Right lobe of liver (tissue), 6 donors: Measurements from ENCODE around the gene ESR2. TPM values are rescaled to one million over a fixed set of nuclear protein-coding genes. Genes with fewer than 3 reads are reported as not detected.

ENCODE experiments used
- ATAC-seq, 4 donors: fragments of 200-7000 bp; cut with Tn5 transposase; one replicate each; pipeline ENCODE4 v1.9.1; 2020; ENCODE audit warnings: mild to moderate bottlenecking in 4 of 4, moderate library complexity in 4 of 4
- DNase-seq, 3 donors: peaks; one replicate each; pipeline ENCODE4 v3.0.0-alpha.2; 2020
- H3K27ac ChIP-seq, 3 donors: fragments of 200-600 bp; one replicate each; pipeline ENCODE4 v1.8.0; 2022
- H3K27me3 ChIP-seq, 2 donors: fragments of 200-600 bp; one replicate each; pipeline ENCODE4 v1.8.0; 2022
- H3K36me3 ChIP-seq, 4 donors: fragments of 200-600 bp; sonication (generic) in 1 of 4; one replicate each; pipeline versions ENCODE4 v1.5.1 to v1.8.0; 2017 to 2022; ENCODE audit warnings: control low read depth in 1 of 4
- H3K4me1 ChIP-seq, 4 donors: fragments of 200-600 bp; sonication (generic) in 1 of 4; one replicate each; pipeline versions ENCODE4 v1.5.1 to v1.8.0; 2017 to 2022; ENCODE audit warnings: control low read depth in 1 of 4
- H3K4me3 ChIP-seq, 3 donors: fragments of 200-600 bp; one replicate each; pipeline ENCODE4 v1.8.0; 2022
- H3K9me3 ChIP-seq, 4 donors: fragments of 200-600 bp; sonication (generic) in 1 of 4; one replicate each; pipeline versions ENCODE4 v1.5.1 to v1.8.0; 2017 to 2022; ENCODE audit warnings: control low read depth in 1 of 4
- POLR2A ChIP-seq: fragments of 450-650 bp; IDR thresholded peaks from one replicate; pipeline ENCODE4 v1.6.1; 2017; ENCODE audit warnings: antibody characterized with exemption, mild to moderate bottlenecking
- WGBS: methylation state at CpG from one replicate; pipeline ENCODE4 v1.1.6; 2018; ENCODE audit warnings: low coverage, low lambda C conversion rate; ENCODE audit not compliant: insufficient coverage; ENCODE audit errors: missing lambda C conversion rate; 5-methylcytosine and 5-hydroxymethylcytosine counted together
- intact Hi-C, 2 donors: fragments of 100-400 bp; cut with DNase I; formaldehyde crosslinking; loops; one replicate each; pipeline versions ENCODE4 v1.11.2 to v1.14.1; 2022
- total RNA-seq, 6 experiments: library from RNA; depleted of rRNA in 2 of 6; stranded (reverse); fragments of >200 nt in 2 of 6; fragmentation: NEBNext Ultra II Directional in 3 of 6; extraction: Animal tissue kit (Norgen Biotek cat#: 25700) in 3 of 6; gene quantifications; one replicate each; pipeline versions ENCODE4 v1.1.0 to v1.2.4, GENCODE V29; 2016 to 2023
- TF ChIP-seq, protein P1 (sequence below), 4 donors: fragments of 200-600 bp in 3 of 4; fragments of 450-650 bp in 1 of 4; IDR thresholded peaks; one replicate each; pipeline versions ENCODE4 v1.5.1 to v1.8.0; 2016 to 2022; ENCODE audit warnings: antibody characterized with exemption in 4 of 4, mild to moderate bottlenecking in 2 of 4
- donor health status: DM: no; HTN: yes; CAD: no.
- donor health status: DM: no; HTN: no; CAD: no.
- donor health status: DM: no; HTN: no; CAD: no.
- donor health status: DM: no; HTN: yes; CAD: no.
- donor health status: DM: no; HTN: yes; CAD: no.

ESR2 gene
- total RNA-seq, 6 experiments from 2014 or later, result 0.04 TPM; not detected in 5

DNA sequence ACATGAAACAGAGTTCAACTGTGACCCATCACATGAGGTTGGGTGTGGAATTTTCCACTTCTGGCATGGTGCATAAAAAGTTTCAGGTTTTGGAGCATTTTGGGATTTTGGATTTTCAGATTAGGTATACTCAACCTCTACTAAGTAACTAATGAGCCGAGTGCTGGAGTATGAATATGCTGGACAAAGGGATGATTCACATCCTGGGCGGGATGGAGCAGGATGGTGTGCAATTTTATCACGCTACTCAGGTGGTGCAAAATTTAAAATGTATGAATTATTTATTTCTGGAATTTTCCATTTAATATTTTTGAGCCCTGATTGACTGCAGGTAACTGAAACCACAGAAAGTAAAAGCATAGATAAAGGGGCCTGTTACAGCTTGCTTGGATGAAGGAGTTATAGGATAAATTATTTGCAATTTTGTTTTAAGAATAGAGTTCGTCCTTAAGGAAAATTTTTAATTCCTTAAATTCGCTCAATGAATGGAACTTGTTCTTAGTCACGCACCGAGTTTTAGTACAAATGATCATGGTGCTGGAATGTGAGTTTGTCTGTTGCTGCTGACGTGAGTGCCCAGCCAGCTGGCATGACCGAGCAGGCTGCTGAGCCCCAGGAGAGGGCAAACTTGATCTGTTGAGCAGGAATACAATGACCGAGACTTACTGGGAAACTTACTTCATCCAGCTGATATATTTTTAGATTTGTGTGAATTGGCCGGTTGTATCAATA, 176.3 kb downstream of the ESR2 start:
- WGBS, result 54% methylated on average over 11 of the region's 11 CpGs
- H3K36me3 ChIP-seq, result peaks cover 0 to 25% (median 20%) of the 10 kb centered on the region in 4 donors
- peak overlapping the region; percentile 13 to 76 (median 71) for H3K27ac ChIP-seq

GRCh38 chr14:64115401-64115800, 178.8 kb downstream of the ESR2 start:
- no peaks in the 10 kb centered on the region for H3K27me3 ChIP-seq
- TF ChIP-seq, protein P1, sequence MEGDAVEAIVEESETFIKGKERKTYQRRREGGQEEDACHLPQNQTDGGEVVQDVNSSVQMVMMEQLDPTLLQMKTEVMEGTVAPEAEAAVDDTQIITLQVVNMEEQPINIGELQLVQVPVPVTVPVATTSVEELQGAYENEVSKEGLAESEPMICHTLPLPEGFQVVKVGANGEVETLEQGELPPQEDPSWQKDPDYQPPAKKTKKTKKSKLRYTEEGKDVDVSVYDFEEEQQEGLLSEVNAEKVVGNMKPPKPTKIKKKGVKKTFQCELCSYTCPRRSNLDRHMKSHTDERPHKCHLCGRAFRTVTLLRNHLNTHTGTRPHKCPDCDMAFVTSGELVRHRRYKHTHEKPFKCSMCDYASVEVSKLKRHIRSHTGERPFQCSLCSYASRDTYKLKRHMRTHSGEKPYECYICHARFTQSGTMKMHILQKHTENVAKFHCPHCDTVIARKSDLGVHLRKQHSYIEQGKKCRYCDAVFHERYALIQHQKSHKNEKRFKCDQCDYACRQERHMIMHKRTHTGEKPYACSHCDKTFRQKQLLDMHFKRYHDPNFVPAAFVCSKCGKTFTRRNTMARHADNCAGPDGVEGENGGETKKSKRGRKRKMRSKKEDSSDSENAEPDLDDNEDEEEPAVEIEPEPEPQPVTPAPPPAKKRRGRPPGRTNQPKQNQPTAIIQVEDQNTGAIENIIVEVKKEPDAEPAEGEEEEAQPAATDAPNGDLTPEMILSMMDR (IDR thresholded peaks at IDR 0.05), result no peak
- TF ChIP-seq POLR2A, result no peak
- H3K9me3 ChIP-seq, result no peaks in the 10 kb centered on the region
- no peak overlapping the region for H3K4me3 ChIP-seq
- peaks cover 0 to 16% (median 5%) of the 10 kb centered on the region in 4 donors for H3K36me3 ChIP-seq
- peak overlapping the region; percentile 85 to 93 (median 86) for H3K27ac ChIP-seq
- ATAC-seq, result no peak
- WGBS, result 100% methylated on average over 3 of the region's 6 CpGs
- DNase-seq, result no peak
- intact Hi-C loops, result no loop called here
- peaks cover 0 to 33% (median 10%) of the 10 kb centered on the region in 4 donors for H3K4me1 ChIP-seq

More for the DNA sequence above, 176.3 kb downstream of the ESR2 start:
- Histone ChIP-seq H3K4me3 (no peak overlapping the region), H3K9me3 (no peaks in the 10 kb centered on the region), H3K4me1 (peaks cover 0 to 21% (median 3%) of the 10 kb centered on the region in 4 donors), H3K27me3 (no peaks in the 10 kb centered on the region)
- intact Hi-C loops, result no loop called here
- ATAC-seq, result peak; percentile 67 to 79 (median 72)
- TF ChIP-seq, protein P1 (IDR thresholded peaks at IDR 0.05), result peak in 1 of 4 donors; percentile 26
- TF ChIP-seq POLR2A, result peak; percentile 32
- peak; percentile 72 to 89 (median 84) for DNase-seq

DNA sequence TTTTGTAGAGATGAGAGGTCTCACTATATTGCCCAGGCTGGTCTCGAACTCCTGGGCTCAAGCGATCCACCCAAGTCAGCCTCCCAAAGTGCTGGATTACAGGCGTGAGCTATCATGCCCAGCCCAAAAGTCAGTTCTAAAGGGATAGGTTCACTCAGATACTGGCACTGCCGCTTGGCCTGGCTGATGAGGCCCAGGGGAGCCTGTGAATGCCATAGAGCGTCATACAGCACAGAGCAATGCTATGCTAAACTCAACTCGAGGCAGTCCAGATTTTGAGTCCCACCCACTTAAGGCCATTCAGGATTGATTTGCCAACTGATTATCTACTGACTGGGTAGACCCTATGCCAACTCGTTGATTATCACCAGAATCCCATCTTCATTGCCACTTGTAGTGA, 179.4 kb downstream of the ESR2 start:
- ATAC-seq (no peak), DNase-seq (no peak)
- Histone ChIP-seq H3K9me3 (no peaks in the 10 kb centered on the region), H3K4me1 (peaks cover 0 to 38% (median 10%) of the 10 kb centered on the region in 4 donors), H3K36me3 (peaks cover 0 to 10% (median 5%) of the 10 kb centered on the region in 4 donors), H3K4me3 (peak overlapping the region in 1 of 3 donors; percentile 34), H3K27ac (peak overlapping the region; percentile 85 to 93 (median 86)), H3K27me3 (no peaks in the 10 kb centered on the region)
- intact Hi-C loops, result no loop called here
- no peak for TF ChIP-seq POLR2A
- TF ChIP-seq, protein P1 (IDR thresholded peaks at IDR 0.05), result no peak
- 86% methylated on average over 6 of the region's 7 CpGs for WGBS

GRCh38 chr14:64114166-64114565, 180.0 kb downstream of the ESR2 start:
- peak overlapping the region; percentile 34 to 54 (median 51) for H3K4me3 ChIP-seq
- TF ChIP-seq, protein P1 (IDR thresholded peaks at IDR 0.05), result no peak
- TF ChIP-seq POLR2A, result peak; percentile 27
- WGBS, result 28% methylated on average over 9 of the region's 9 CpGs
- H3K4me1 ChIP-seq, result peaks cover 0 to 45% (median 10%) of the 10 kb centered on the region in 4 donors
- H3K27ac ChIP-seq, result peak overlapping the region; percentile 85 to 93 (median 86)
- DNase-seq (peak in 2 of 3 donors; percentile 59 to 60), ATAC-seq (peak; percentile 4 to 41 (median 38))
- intact Hi-C loops, result no loop called here
- H3K27me3 ChIP-seq, result no peaks in the 10 kb centered on the region
- no peaks in the 10 kb centered on the region for H3K9me3 ChIP-seq
- peaks cover 0 to 4% (median under 1%) of the 10 kb centered on the region in 4 donors for H3K36me3 ChIP-seq
